ENCODE results near the gene FGF22. TPM values are rescaled to one million over a fixed set of nuclear protein-coding genes. Genes with fewer than 3 reads are reported as not detected.
"Not testable (repeated sequence)": the region's sequence is repeated elsewhere in the genome, so short reads cannot be mapped to it uniquely, and the experiment has no call there.

Gene FGF22
- polyA plus RNA-seq, 1 donor from 2014 or later: 0.48 TPM

DNA sequence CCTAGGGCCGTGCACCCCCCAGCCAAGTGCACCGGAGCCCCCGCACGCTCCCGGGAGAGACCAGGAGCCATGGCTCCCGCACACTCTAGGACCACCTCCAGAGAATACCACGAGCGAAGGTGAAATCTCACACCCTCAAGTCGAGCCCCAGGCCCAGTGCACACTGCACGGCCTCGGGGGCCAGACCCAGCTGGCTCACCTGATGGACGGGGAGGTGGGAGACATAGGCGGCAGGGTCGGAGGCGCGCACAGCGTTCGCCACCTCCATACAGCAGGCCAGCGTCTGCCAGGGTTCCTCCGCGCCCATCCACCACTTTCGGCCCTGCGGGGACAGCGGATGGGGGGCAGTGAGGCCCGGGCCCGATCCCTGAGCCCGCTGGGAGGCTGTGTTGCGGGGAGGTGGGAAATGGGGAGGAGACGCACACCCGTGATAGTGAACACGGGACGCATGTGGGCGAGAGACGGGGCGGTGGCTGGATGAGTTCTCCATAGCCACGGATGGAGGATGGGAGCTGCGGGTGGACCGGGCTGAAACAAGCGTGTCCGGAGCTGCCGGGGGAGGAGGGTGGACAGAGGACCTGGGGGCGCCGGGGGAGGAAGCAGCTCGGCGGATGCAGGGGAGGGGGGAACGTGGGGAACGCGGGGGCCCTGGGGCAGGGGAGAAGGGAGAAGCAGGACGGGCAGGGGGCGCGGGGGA lies 19.4 kb upstream of the FGF22 start:
- H3K4me2 ChIP-seq (ENCODE audit: low read length): no peak overlapping the region
- no peaks in the 10 kb centered on the region for H4K20me1 ChIP-seq (ENCODE audit: insufficient read depth)
- H3K9me3 ChIP-seq (ENCODE audit: low read length): no peaks in the 10 kb centered on the region
- H3K9ac ChIP-seq (ENCODE audit: low read length): no peak overlapping the region
- H3F3A ChIP-seq (ENCODE audit: insufficient read depth, low read length, poor library complexity, severe bottlenecking): no peaks in the 10 kb centered on the region
- TF ChIP-seq EP300 (conservative IDR thresholded peaks at IDR 0.05; ENCODE audit: poor library complexity, severe bottlenecking): no peak
- TF ChIP-seq, protein P1, sequence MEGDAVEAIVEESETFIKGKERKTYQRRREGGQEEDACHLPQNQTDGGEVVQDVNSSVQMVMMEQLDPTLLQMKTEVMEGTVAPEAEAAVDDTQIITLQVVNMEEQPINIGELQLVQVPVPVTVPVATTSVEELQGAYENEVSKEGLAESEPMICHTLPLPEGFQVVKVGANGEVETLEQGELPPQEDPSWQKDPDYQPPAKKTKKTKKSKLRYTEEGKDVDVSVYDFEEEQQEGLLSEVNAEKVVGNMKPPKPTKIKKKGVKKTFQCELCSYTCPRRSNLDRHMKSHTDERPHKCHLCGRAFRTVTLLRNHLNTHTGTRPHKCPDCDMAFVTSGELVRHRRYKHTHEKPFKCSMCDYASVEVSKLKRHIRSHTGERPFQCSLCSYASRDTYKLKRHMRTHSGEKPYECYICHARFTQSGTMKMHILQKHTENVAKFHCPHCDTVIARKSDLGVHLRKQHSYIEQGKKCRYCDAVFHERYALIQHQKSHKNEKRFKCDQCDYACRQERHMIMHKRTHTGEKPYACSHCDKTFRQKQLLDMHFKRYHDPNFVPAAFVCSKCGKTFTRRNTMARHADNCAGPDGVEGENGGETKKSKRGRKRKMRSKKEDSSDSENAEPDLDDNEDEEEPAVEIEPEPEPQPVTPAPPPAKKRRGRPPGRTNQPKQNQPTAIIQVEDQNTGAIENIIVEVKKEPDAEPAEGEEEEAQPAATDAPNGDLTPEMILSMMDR (IDR thresholded peaks at IDR 0.05; ENCODE audit: poor library complexity, severe bottlenecking): no peak
- TF ChIP-seq RAD21 (conservative IDR thresholded peaks at IDR 0.05): no peak
- no peak for TF ChIP-seq EZH2 (IDR thresholded peaks at IDR 0.05; ENCODE audit: borderline replicate concordance, insufficient read depth, low read length, poor library complexity, severe bottlenecking)
- no peak for TF ChIP-seq TAF1 (IDR thresholded peaks at IDR 0.05; ENCODE audit: low read depth)
- TF ChIP-seq, protein P2, sequence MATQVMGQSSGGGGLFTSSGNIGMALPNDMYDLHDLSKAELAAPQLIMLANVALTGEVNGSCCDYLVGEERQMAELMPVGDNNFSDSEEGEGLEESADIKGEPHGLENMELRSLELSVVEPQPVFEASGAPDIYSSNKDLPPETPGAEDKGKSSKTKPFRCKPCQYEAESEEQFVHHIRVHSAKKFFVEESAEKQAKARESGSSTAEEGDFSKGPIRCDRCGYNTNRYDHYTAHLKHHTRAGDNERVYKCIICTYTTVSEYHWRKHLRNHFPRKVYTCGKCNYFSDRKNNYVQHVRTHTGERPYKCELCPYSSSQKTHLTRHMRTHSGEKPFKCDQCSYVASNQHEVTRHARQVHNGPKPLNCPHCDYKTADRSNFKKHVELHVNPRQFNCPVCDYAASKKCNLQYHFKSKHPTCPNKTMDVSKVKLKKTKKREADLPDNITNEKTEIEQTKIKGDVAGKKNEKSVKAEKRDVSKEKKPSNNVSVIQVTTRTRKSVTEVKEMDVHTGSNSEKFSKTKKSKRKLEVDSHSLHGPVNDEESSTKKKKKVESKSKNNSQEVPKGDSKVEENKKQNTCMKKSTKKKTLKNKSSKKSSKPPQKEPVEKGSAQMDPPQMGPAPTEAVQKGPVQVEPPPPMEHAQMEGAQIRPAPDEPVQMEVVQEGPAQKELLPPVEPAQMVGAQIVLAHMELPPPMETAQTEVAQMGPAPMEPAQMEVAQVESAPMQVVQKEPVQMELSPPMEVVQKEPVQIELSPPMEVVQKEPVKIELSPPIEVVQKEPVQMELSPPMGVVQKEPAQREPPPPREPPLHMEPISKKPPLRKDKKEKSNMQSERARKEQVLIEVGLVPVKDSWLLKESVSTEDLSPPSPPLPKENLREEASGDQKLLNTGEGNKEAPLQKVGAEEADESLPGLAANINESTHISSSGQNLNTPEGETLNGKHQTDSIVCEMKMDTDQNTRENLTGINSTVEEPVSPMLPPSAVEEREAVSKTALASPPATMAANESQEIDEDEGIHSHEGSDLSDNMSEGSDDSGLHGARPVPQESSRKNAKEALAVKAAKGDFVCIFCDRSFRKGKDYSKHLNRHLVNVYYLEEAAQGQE (IDR thresholded peaks at IDR 0.05; ENCODE audit: borderline replicate concordance): no peak
- TF ChIP-seq SMC3 (conservative IDR thresholded peaks at IDR 0.05; ENCODE audit: poor library complexity): no peak
- TF ChIP-seq POLR2AphosphoS5 (IDR thresholded peaks at IDR 0.05): no peak
- TF ChIP-seq MXI1 (conservative IDR thresholded peaks at IDR 0.05; ENCODE audit: poor library complexity, severe bottlenecking): no peak
- H3K4me3 ChIP-seq (ENCODE audit: low read length): no peak overlapping the region
- no peaks in the 10 kb centered on the region for H3K79me2 ChIP-seq (replicated peaks; ENCODE audit: insufficient read depth, low read length)
- no peaks in the 10 kb centered on the region for H3K36me3 ChIP-seq (ENCODE audit: insufficient read depth, low read length)
- H3K27me3 ChIP-seq (ENCODE audit: insufficient read depth, low read depth, low read length): no peaks in the 10 kb centered on the region
- H3K27ac ChIP-seq (ENCODE audit: low read length): no peak overlapping the region
- H3K9me2 ChIP-seq (ENCODE audit: insufficient read depth, low read length): no peaks in the 10 kb centered on the region
- no peak overlapping the region for H2AFZ ChIP-seq (ENCODE audit: low read depth, low read length)

- not testable (repeated sequence) for H3K27me3 ChIP-seq (ENCODE audit: insufficient read depth, low read depth, low read length); H4K20me1 ChIP-seq (ENCODE audit: insufficient read depth); H3K4me3 ChIP-seq (ENCODE audit: low read length); H3K9me2 ChIP-seq (ENCODE audit: insufficient read depth, low read length); H3K79me2 ChIP-seq (replicated peaks; ENCODE audit: insufficient read depth, low read length); H3K36me3 ChIP-seq (ENCODE audit: insufficient read depth, low read length); H3K27ac ChIP-seq (ENCODE audit: low read length); H3F3A ChIP-seq (ENCODE audit: insufficient read depth, low read length, poor library complexity, severe bottlenecking); H3K4me2 ChIP-seq (ENCODE audit: low read length); H3K9me3 ChIP-seq (ENCODE audit: low read length); H3K9ac ChIP-seq (ENCODE audit: low read length); H2AFZ ChIP-seq (ENCODE audit: low read depth, low read length)
These were observed 18.5 kb upstream of the FGF22 start for GRCh38 chr19:621191-621590.
